ENCODE measurements around the gene CYP1A2.
A peak's percentile ranks its signal among the peaks of the same experiment; 100 is the strongest.

CYP1A2 gene

DNA sequence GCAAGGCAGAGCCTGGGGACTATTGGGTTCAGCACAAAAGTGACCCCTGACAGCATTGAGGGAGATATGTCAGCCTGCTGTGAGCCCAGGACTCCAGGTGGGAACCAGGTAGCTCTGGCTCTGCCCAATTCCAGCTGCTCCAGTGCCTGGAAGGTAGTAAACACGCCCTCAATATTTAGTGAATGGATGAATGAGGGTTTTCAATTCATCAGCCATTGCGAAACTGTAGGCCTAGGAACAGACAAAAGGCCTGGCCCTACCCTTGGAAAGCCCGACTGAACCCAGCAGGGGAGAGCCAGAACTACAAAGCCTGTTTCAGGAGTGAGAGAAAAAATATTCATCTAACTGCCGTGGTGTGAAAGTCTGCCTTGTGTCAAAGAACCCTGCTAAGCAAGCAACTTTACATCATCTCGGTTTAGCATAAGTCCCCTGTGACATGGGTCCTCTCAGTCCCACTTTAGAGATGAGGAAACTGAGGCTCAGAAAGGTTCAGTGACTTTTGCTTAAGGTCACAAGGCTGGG, 25.1 kb downstream of the CYP1A2 start:
- H3K9ac ChIP-seq (ENCODE audit: low read length): peak overlapping the region; percentile 43
- H2BK120ac ChIP-seq (ENCODE audit: low read depth, low read length): peak overlapping the region; percentile 52
- no peaks in the 10 kb centered on the region for H3K79me1 ChIP-seq (ENCODE audit: low read length)
- no CpG with 5 or more reads among the region's 5 CpGs for WGBS (ENCODE audit: extremely low coverage, insufficient coverage, low lambda C conversion rate)
- H4K8ac ChIP-seq (ENCODE audit: low read depth, low read length): no peak overlapping the region
- H2BK5ac ChIP-seq (ENCODE audit: low read length): peak overlapping the region; percentile 40
- H3K79me2 ChIP-seq (ENCODE audit: control insufficient read depth, insufficient read depth, low read length): no peaks in the 10 kb centered on the region
- H3K4ac ChIP-seq (ENCODE audit: low read depth, low read length): peak overlapping the region; percentile 46
- no peak overlapping the region for H3K4me2 ChIP-seq (ENCODE audit: low read length)
- peaks cover 21% of the 10 kb centered on the region for H3K4me1 ChIP-seq (ENCODE audit: control insufficient read depth, low read depth, low read length)
- H3K27ac ChIP-seq (ENCODE audit: low read depth, low read length): peak overlapping the region; percentile 92
- H3K56ac ChIP-seq (ENCODE audit: low read length): peak overlapping the region; percentile 73
- no peak overlapping the region for H2AK5ac ChIP-seq (ENCODE audit: low read length)
- H2BK15ac ChIP-seq (replicated peaks; ENCODE audit: low read depth): no peak overlapping the region
- H4K5ac ChIP-seq (ENCODE audit: low read length): no peak overlapping the region
- no peaks in the 10 kb centered on the region for H3K27me3 ChIP-seq (ENCODE audit: insufficient read depth, low read length, poor library complexity)
- no peaks in the 10 kb centered on the region for H3K36me3 ChIP-seq (ENCODE audit: control insufficient read depth, insufficient read depth, low read length)
- no peak overlapping the region for H3K23ac ChIP-seq (ENCODE audit: low read length)
- H3K18ac ChIP-seq (ENCODE audit: low read length): peak overlapping the region; percentile 70
- peak; percentile 84 for DNase-seq
- no peak overlapping the region for H3K4me3 ChIP-seq (ENCODE audit: low read length)

- H4K5ac ChIP-seq (ENCODE audit: low read length): no peak overlapping the region
- no peak overlapping the region for H3K27ac ChIP-seq (ENCODE audit: low read depth, low read length)
- no peaks in the 10 kb centered on the region for H3K79me2 ChIP-seq (ENCODE audit: control insufficient read depth, insufficient read depth, low read length)
- H3K4me1 ChIP-seq (ENCODE audit: control insufficient read depth, low read depth, low read length): peaks cover 21% of the 10 kb centered on the region
- no peaks in the 10 kb centered on the region for H3K79me1 ChIP-seq (ENCODE audit: low read length)
- H3K27me3 ChIP-seq (ENCODE audit: insufficient read depth, low read length, poor library complexity): no peaks in the 10 kb centered on the region
- no peak overlapping the region for H2BK120ac ChIP-seq (ENCODE audit: low read depth, low read length)
- H2AK5ac ChIP-seq (ENCODE audit: low read length): no peak overlapping the region
- H2BK5ac ChIP-seq (ENCODE audit: low read length): no peak overlapping the region
- no peak overlapping the region for H4K8ac ChIP-seq (ENCODE audit: low read depth, low read length)
- no peak overlapping the region for H3K18ac ChIP-seq (ENCODE audit: low read length)
- peak overlapping the region; percentile 7 for H3K9ac ChIP-seq (ENCODE audit: low read length)
- no peak overlapping the region for H3K4me2 ChIP-seq (ENCODE audit: low read length)
- H2BK15ac ChIP-seq (replicated peaks; ENCODE audit: low read depth): no peak overlapping the region
- DNase-seq: no peak
- WGBS (ENCODE audit: extremely low coverage, insufficient coverage, low lambda C conversion rate): no CpG with 5 or more reads among the region's 5 CpGs
- H3K56ac ChIP-seq (ENCODE audit: low read length): peak overlapping the region; percentile 67
- H3K4me3 ChIP-seq (ENCODE audit: low read length): no peak overlapping the region
- H3K23ac ChIP-seq (ENCODE audit: low read length): no peak overlapping the region
- H3K36me3 ChIP-seq (ENCODE audit: control insufficient read depth, insufficient read depth, low read length): no peaks in the 10 kb centered on the region
- H3K4ac ChIP-seq (ENCODE audit: low read depth, low read length): no peak overlapping the region
Observed at GRCh38 chr15:74775132-74775562, 26.5 kb downstream of the CYP1A2 start.

DNA sequence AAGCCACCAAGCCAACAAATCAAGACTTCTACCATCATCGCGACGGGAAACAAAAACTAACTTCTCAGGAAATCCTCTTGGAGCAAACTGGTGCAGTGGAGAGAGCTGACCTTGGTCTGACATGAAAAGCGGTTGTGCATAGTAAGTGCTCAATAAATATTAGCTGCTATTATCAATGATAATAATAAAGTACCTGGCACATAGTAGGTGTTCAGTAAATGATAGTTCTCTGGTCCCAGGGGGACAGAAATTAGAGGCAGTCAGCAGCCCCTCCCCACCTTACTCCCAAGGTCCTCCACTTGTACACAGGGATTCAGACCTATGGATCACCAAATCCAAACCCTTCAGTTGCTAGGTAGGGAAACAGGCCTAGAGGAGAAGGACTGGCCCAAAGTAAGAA, 27.2 kb downstream of the CYP1A2 start:
- DNase-seq: no peak
- H3K36me3 ChIP-seq (ENCODE audit: control insufficient read depth, insufficient read depth, low read length): no peaks in the 10 kb centered on the region
- no peak overlapping the region for H2BK15ac ChIP-seq (replicated peaks; ENCODE audit: low read depth)
- no peak overlapping the region for H2BK5ac ChIP-seq (ENCODE audit: low read length)
- H3K27ac ChIP-seq (ENCODE audit: low read depth, low read length): no peak overlapping the region
- H3K79me1 ChIP-seq (ENCODE audit: low read length): no peaks in the 10 kb centered on the region
- no peaks in the 10 kb centered on the region for H3K79me2 ChIP-seq (ENCODE audit: control insufficient read depth, insufficient read depth, low read length)
- H3K4me2 ChIP-seq (ENCODE audit: low read length): no peak overlapping the region
- no peak overlapping the region for H3K9ac ChIP-seq (ENCODE audit: low read length)
- no peak overlapping the region for H4K5ac ChIP-seq (ENCODE audit: low read length)
- H3K18ac ChIP-seq (ENCODE audit: low read length): peak overlapping the region; percentile 33
- H3K4me3 ChIP-seq (ENCODE audit: low read length): no peak overlapping the region
- WGBS (ENCODE audit: extremely low coverage, insufficient coverage, low lambda C conversion rate): no CpG with 5 or more reads among the region's 4 CpGs
- no peak overlapping the region for H3K4ac ChIP-seq (ENCODE audit: low read depth, low read length)
- no peaks in the 10 kb centered on the region for H3K27me3 ChIP-seq (ENCODE audit: insufficient read depth, low read length, poor library complexity)
- H3K4me1 ChIP-seq (ENCODE audit: control insufficient read depth, low read depth, low read length): peaks cover 21% of the 10 kb centered on the region
- H2BK120ac ChIP-seq (ENCODE audit: low read depth, low read length): no peak overlapping the region
- peak overlapping the region; percentile 67 for H3K56ac ChIP-seq (ENCODE audit: low read length)
- H2AK5ac ChIP-seq (ENCODE audit: low read length): no peak overlapping the region
- H4K8ac ChIP-seq (ENCODE audit: low read depth, low read length): no peak overlapping the region
- no peak overlapping the region for H3K23ac ChIP-seq (ENCODE audit: low read length)

DNA sequence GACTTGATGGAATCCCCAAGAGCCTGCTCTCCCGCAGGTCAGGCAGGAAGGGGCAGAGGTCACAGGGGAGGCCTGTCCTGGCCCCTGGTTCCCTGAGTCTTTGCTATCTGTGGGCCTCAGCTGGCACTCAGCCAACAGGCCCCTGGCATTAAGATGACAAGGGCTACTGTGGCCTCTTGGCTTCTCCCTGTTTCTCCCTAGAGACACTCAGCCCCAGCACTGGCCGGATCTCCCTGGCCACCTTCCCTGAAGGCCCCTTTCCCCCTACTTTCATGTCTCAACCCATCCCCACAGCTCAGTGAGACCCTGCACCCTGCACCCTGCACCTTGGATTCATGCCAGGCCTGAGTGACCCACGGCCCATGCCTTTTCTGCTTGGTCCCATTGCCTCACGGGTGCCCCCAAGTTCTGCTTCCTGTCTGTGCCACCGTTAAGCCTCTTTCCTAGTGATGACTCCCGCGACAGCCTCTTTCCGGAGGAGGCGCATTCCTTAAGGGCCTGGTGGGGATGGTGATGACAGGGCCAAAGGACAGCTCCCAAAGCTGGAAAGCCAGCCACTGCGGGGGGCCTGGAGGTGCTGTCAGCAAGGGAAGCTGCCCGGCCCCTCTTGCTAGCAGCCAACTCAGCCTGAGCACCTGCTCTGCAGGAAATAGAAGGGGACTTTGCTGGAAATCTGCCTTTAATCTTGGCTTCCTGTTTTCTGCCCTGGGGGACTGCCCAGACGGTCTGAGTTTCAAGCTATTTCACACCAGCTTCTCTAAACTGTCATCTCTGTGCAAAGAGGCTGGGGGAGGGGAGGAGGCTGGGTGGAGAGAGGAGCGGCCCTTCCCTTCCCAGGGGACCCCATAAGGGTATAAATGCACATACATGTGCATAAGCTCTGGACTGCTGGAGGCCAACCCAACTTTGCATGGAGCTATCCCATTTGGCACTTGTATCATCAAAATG, 28.4 kb downstream of the CYP1A2 start:
- H3K56ac ChIP-seq (ENCODE audit: low read length): peak overlapping the region; percentile 78
- peak; percentile 96 for DNase-seq
- H3K4me2 ChIP-seq (ENCODE audit: low read length): no peak overlapping the region
- no peak overlapping the region for H2BK120ac ChIP-seq (ENCODE audit: low read depth, low read length)
- WGBS (ENCODE audit: extremely low coverage, insufficient coverage, low lambda C conversion rate): no CpG with 5 or more reads among the region's 13 CpGs
- no peaks in the 10 kb centered on the region for H3K79me2 ChIP-seq (ENCODE audit: control insufficient read depth, insufficient read depth, low read length)
- H3K27me3 ChIP-seq (ENCODE audit: insufficient read depth, low read length, poor library complexity): no peaks in the 10 kb centered on the region
- H3K23ac ChIP-seq (ENCODE audit: low read length): no peak overlapping the region
- peak overlapping the region; percentile 73 for H3K4ac ChIP-seq (ENCODE audit: low read depth, low read length)
- no peak overlapping the region for H3K9ac ChIP-seq (ENCODE audit: low read length)
- H3K27ac ChIP-seq (ENCODE audit: low read depth, low read length): peak overlapping the region; percentile 98
- no peak overlapping the region for H4K5ac ChIP-seq (ENCODE audit: low read length)
- H3K36me3 ChIP-seq (ENCODE audit: control insufficient read depth, insufficient read depth, low read length): no peaks in the 10 kb centered on the region
- H3K79me1 ChIP-seq (ENCODE audit: low read length): no peaks in the 10 kb centered on the region
- H4K8ac ChIP-seq (ENCODE audit: low read depth, low read length): no peak overlapping the region
- H3K4me3 ChIP-seq (ENCODE audit: low read length): no peak overlapping the region
- peak overlapping the region; percentile 7 for H3K18ac ChIP-seq (ENCODE audit: low read length)
- peaks cover 21% of the 10 kb centered on the region for H3K4me1 ChIP-seq (ENCODE audit: control insufficient read depth, low read depth, low read length)
- peak overlapping the region; percentile 5 for H2BK5ac ChIP-seq (ENCODE audit: low read length)
- H2BK15ac ChIP-seq (replicated peaks; ENCODE audit: low read depth): no peak overlapping the region
- H2AK5ac ChIP-seq (ENCODE audit: low read length): no peak overlapping the region

- peaks cover 4% of the 10 kb centered on the region for H3K79me1 ChIP-seq (ENCODE audit: low read length)
- no peak for DNase-seq
- no peak overlapping the region for H3K4ac ChIP-seq (ENCODE audit: low read depth, low read length)
- peak overlapping the region; percentile 67 for H2AK5ac ChIP-seq (ENCODE audit: low read length)
- H4K8ac ChIP-seq (ENCODE audit: low read depth, low read length): no peak overlapping the region
- no peak overlapping the region for H3K4me3 ChIP-seq (ENCODE audit: low read length)
- H3K56ac ChIP-seq (ENCODE audit: low read length): peak overlapping the region; percentile 78
- H3K27me3 ChIP-seq (ENCODE audit: insufficient read depth, low read length, poor library complexity): no peaks in the 10 kb centered on the region
- H3K23ac ChIP-seq (ENCODE audit: low read length): peak overlapping the region; percentile 61
- H3K36me3 ChIP-seq (ENCODE audit: control insufficient read depth, insufficient read depth, low read length): no peaks in the 10 kb centered on the region
- H3K18ac ChIP-seq (ENCODE audit: low read length): peak overlapping the region; percentile 7
- H2BK15ac ChIP-seq (replicated peaks; ENCODE audit: low read depth): no peak overlapping the region
- no CpG with 5 or more reads among the region's 6 CpGs for WGBS (ENCODE audit: extremely low coverage, insufficient coverage, low lambda C conversion rate)
- H2BK120ac ChIP-seq (ENCODE audit: low read depth, low read length): peak overlapping the region; percentile 8
- no peak overlapping the region for H4K5ac ChIP-seq (ENCODE audit: low read length)
- H3K27ac ChIP-seq (ENCODE audit: low read depth, low read length): peak overlapping the region; percentile 98
- H3K4me2 ChIP-seq (ENCODE audit: low read length): no peak overlapping the region
- H3K9ac ChIP-seq (ENCODE audit: low read length): peak overlapping the region; percentile 31
- H2BK5ac ChIP-seq (ENCODE audit: low read length): peak overlapping the region; percentile 65
- peaks cover 21% of the 10 kb centered on the region for H3K4me1 ChIP-seq (ENCODE audit: control insufficient read depth, low read depth, low read length)
- peaks cover 4% of the 10 kb centered on the region for H3K79me2 ChIP-seq (ENCODE audit: control insufficient read depth, insufficient read depth, low read length)
Observed at GRCh38 chr15:74777769-74778598, 29.3 kb downstream of the CYP1A2 start.
